Loucy (cell line): ENCODE data around the gene TRIM15.

Source experiments
- EZH2phosphoT487 ChIP-seq: fragments of 200-600 bp; IDR thresholded peaks from 2 replicates; pipeline ENCODE4 v1.6.1; 2018; ENCODE audit warnings: antibody characterized with exemption, mild to moderate bottlenecking, moderate library complexity, borderline replicate concordance
- TF ChIP-seq, protein P1 (sequence below): fragments of 200-600 bp; sonication (generic); conservative IDR thresholded peaks from 2 replicates; pipeline ENCODE4 v1.5.1; 2014; ENCODE audit warnings: mild to moderate bottlenecking, antibody characterized with exemption, low read length

DNA sequence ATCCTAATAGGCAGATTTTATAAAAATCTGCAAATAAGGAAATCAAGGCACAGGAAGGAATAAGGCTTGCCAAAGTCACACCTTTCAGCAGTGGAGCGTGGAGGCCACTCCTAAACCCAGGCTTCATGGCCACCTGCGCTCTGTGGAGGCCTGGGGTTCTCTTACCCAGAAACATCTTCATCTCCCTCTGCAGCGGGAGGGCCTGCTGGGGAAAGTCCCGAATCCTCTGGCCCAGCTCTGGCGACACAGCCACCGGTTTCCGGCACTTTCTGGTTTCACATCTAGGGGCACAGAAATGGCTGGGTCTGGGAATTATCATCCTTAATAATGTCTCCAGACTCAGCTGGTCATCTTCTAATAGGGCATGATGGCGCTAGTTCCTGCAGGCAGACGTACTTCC, 6.6 kb upstream of the TRIM15 start:
- TF ChIP-seq, protein P1, sequence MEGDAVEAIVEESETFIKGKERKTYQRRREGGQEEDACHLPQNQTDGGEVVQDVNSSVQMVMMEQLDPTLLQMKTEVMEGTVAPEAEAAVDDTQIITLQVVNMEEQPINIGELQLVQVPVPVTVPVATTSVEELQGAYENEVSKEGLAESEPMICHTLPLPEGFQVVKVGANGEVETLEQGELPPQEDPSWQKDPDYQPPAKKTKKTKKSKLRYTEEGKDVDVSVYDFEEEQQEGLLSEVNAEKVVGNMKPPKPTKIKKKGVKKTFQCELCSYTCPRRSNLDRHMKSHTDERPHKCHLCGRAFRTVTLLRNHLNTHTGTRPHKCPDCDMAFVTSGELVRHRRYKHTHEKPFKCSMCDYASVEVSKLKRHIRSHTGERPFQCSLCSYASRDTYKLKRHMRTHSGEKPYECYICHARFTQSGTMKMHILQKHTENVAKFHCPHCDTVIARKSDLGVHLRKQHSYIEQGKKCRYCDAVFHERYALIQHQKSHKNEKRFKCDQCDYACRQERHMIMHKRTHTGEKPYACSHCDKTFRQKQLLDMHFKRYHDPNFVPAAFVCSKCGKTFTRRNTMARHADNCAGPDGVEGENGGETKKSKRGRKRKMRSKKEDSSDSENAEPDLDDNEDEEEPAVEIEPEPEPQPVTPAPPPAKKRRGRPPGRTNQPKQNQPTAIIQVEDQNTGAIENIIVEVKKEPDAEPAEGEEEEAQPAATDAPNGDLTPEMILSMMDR, result no peak
- TF ChIP-seq EZH2phosphoT487, result no peak
